NCI-H82 (cell line): ENCODE results near the gene KIF18A.

Experiments
- DNase-seq: peaks from one replicate; lab custom pipeline; 2025; lab: John Stamatoyannopoulos, UW

The KIF18A gene

GRCh38 chr11:28043930-28044709 lies 63.8 kb downstream of the KIF18A start:
- DNase-seq = no peak

- DNase-seq = no peak
Measured at GRCh38 chr11:28040384-28040783, 67.6 kb downstream of the KIF18A start.

- DNase-seq = peak; percentile 12
Measured at GRCh38 chr11:28038775-28039174, 69.2 kb downstream of the KIF18A start.

GRCh38 chr11:28026634-28027290 lies 81.2 kb downstream of the KIF18A start:
- DNase-seq = no peak

GRCh38 chr11:28017816-28018215 lies 90.1 kb downstream of the KIF18A start:
- DNase-seq = no peak

GRCh38 chr11:28011813-28012212 lies 96.1 kb downstream of the KIF18A start:
- no peak for DNase-seq

- DNase-seq = no peak
Measured at GRCh38 chr11:28009996-28010395, 98.0 kb downstream of the KIF18A start.

GRCh38 chr11:28009388-28009787 lies 98.6 kb downstream of the KIF18A start:
- DNase-seq = no peak

- DNase-seq = no peak
Measured at GRCh38 chr11:28003615-28004014, 104.3 kb downstream of the KIF18A start.

GRCh38 chr11:27998552-27998951 lies 109.4 kb downstream of the KIF18A start:
- DNase-seq = no peak

- DNase-seq = no peak
Measured at GRCh38 chr11:27997344-27997743, 110.6 kb downstream of the KIF18A start.

- no peak for DNase-seq
Measured at GRCh38 chr11:27996066-27996465, 111.9 kb downstream of the KIF18A start.

- no peak for DNase-seq
Measured at GRCh38 chr11:27995083-27995482, 112.9 kb downstream of the KIF18A start.

GRCh38 chr11:27991736-27992135 lies 116.2 kb downstream of the KIF18A start:
- DNase-seq = no peak

- no peak for DNase-seq
Measured at GRCh38 chr11:27977527-27977926, 130.4 kb downstream of the KIF18A start.

- no peak for DNase-seq
Measured at GRCh38 chr11:27977031-27977430, 130.9 kb downstream of the KIF18A start.

- no peak for DNase-seq
Measured at GRCh38 chr11:27976262-27976661, 131.7 kb downstream of the KIF18A start.

GRCh38 chr11:27973851-27974536 lies 134.0 kb downstream of the KIF18A start:
- DNase-seq = no peak

GRCh38 chr11:27972522-27973170 lies 135.3 kb downstream of the KIF18A start:
- no peak for DNase-seq

GRCh38 chr11:27971171-27971570 lies 136.8 kb downstream of the KIF18A start:
- DNase-seq = no peak
